Spleen (tissue), 7 donors: ENCODE results near the gene PHLPP2.

Experiments used
- CTCF ChIP-seq, 11 experiments: fragments of 200-600 bp in 7 of 11; fragments of 450-650 bp in 4 of 11; sonication (generic) in 4 of 11; IDR thresholded peaks in 8 of 11; conservative IDR thresholded peaks in 3 of 11; 1 replicate in 7 of 11; 2 replicates in 4 of 11; pipeline versions ENCODE4 v1.4.0 to v1.8.0; 2016 to 2021; ENCODE audit warnings: antibody characterized with exemption in 11 of 11, inconsistent platforms in 4 of 11, mild to moderate bottlenecking in 1 of 11
- POLR2A ChIP-seq, 3 donors: fragments of 450-650 bp; IDR thresholded peaks; one replicate each; pipeline ENCODE4 v1.5.1; 2017; ENCODE audit warnings: antibody characterized with exemption in 3 of 3, mild to moderate bottlenecking in 1 of 3
- donor health status: DM: no; HTN: no; CAD: no; lungs with moderate emphysema.
- donor health status: DM: no; HTN: no; CAD: no.
- donor health status: DM: no; HTN: no; CAD: no.

GRCh38 chr16:71625113-71625850 lies 99.2 kb downstream of the PHLPP2 start:
- TF ChIP-seq CTCF (IDR thresholded peaks at IDR 0.05 in 8 of 11, conservative IDR thresholded peaks at IDR 0.05 in 3 of 11) (no peak), POLR2A (IDR thresholded peaks at IDR 0.05) (no peak)
